CD4-positive, alpha-beta T cell treated with Interleukin-1 beta for 1 hour (primary cell): ENCODE measurements around the gene GSKIP.

Source experiments
- DNase-seq, 2 donors: peaks; one replicate each; pipeline ENCODE4 v3.0.0-alpha.2; 2020 to 2022

Gene GSKIP

DNA sequence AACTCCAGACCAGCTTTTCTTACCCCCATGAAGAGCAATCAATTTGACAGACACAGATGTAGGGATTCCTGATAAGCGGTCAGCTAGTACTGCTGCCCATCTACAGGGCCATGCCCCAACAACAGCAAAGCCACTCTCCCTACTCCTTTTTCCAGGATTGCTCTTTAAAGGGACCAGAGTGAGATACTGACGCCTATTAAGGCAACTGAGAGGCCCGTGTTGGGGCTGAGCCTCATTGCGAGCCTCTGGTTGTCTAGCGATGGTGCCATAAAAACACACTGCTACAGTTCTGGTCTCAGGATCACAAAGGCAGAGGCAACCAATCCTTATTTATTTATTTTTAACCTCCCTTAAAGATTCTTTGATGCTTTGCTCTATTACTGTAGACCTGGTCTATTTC lies 59.7 kb downstream of the GSKIP start:
- DNase-seq, result no peak

DNA sequence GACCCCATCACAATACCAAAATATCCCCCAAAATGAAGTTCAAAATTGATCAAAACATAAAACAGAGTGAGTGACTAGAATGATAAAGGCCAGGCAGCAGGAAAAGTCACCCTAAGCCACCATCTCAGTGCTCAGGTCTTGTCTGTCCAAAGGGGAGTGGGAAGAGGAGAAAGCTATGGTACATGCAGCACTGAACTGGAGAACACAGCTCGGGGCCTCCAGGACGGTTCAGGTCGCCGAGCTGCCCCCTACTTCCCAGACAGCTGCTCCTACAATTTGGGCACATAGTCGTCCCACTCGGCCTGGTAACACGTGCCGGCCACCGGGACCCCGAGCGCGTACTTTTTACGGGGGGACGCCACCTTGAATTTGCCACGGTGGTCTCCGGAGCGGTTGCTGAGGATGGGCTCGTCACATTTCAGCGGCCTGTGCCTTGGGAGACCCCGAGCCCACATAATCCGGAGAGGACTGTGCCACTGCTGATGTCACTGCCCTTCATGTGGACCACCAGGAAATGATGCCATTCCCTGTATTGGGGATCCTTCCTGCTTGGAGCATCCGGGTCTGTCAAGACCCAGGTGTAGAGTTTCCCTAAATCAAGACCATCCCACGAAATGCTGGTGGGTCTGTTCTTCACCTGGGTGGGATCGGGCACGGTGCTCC lies 60.3 kb downstream of the GSKIP start:
- DNase-seq, result no peak

DNA sequence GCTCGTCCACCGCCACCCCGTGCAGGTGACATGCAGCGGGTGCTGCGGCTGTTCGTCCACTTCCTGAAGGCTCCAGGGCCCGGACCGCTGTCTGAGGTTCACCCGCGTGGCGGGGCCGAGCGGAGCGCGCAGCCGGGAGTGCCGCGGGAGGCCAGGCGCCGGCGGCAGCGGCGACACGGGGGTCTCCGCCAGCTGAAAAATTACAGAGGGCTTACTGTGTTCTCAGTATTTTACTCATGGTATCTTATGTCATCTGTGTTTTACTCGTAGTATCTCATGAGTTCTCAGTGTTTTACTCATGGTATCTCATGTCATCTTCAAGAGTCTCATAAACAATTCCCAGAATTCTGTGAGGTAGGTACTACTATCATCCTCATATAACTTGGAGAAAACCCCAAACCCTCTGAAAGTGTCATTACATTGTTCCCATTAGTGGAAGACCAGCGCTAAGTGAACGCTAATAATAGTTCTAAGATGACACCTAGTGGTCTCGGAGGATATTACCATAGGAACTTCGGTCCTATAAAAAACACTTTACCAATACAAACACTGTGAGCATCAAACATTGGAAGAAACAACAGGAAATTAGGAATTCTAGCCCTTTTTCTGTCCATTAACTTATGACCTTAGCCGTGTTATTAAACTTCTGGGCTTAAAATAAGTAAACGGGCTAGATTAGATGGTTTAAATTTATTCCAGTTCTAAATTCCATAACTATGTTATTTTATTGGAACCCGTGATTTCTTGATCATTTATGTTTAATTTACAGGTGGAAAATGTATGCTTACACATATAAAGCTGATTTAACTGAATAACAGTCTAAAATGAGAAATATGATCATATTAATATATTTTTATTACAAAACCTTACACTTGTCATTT lies 61.0 kb downstream of the GSKIP start:
- DNase-seq, result peak; percentile 7 to 66

DNA sequence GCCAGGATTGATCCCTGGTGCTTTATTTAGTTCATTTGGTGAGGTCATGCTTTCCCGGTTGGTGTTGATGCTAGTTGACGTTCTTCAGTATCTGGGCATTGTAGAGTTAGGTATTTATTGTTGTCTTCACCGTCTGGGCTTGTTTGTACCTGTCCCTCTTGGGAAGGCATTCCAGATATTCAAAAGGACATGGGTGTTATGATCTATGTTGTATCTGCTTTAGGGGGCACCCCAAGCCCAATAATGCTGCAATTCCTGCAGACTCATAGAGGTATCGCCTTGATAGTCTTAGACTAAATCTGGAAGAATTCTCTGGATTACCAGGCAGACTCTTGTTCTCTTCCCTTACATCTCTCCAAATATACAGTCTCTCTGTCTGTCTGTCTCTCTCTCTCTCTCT lies 70.7 kb downstream of the GSKIP start:
- no peak for DNase-seq
